SU-DHL-6 (cell line): ENCODE data around the gene KCP.

Source experiments
- CTCF ChIP-seq: fragments of 200-600 bp; sonication (generic); IDR thresholded peaks from one replicate; pipeline ENCODE4 v1.5.1; 2017; ENCODE audit warnings: antibody characterized with exemption, mild to moderate bottlenecking, low read length, moderate library complexity; ENCODE audit not compliant: insufficient read depth, poor library complexity, severe bottlenecking
- EZH2phosphoT487 ChIP-seq: fragments of 200-600 bp; sonication (generic), shearing (Covaris generic); conservative IDR thresholded peaks from 2 replicates; pipeline ENCODE4 v1.6.1; 2018; ENCODE audit warnings: mild to moderate bottlenecking, antibody characterized with exemption, low read length, moderate library complexity, mixed read lengths

- TF ChIP-seq CTCF (no peak), EZH2phosphoT487 (no peak)
Observed at GRCh38 chr7:128832880-128833147, 77.7 kb downstream of the KCP start.
